Fibroblast of lung (primary cell): ENCODE data around the gene SDK2.

ENCODE experiments used
- EZH2 ChIP-seq: IDR thresholded peaks from 2 replicates; pipeline ENCODE4 v1.5.1; 2012; ENCODE audit warnings: low read length, control low read depth, mild to moderate bottlenecking; ENCODE audit errors: missing control alignments
- TF ChIP-seq, protein P1 (sequence below), 2 donors: IDR thresholded peaks in 1 of 2; conservative IDR thresholded peaks in 1 of 2; 1 replicate in 1 of 2; 2 replicates in 1 of 2; pipeline ENCODE4 v1.5.1; 2011 to 2012; ENCODE audit warnings: low read length in 2 of 2, control low read depth in 1 of 2, inconsistent platforms in 1 of 2, low read depth in 1 of 2, mild to moderate bottlenecking in 1 of 2

DNA sequence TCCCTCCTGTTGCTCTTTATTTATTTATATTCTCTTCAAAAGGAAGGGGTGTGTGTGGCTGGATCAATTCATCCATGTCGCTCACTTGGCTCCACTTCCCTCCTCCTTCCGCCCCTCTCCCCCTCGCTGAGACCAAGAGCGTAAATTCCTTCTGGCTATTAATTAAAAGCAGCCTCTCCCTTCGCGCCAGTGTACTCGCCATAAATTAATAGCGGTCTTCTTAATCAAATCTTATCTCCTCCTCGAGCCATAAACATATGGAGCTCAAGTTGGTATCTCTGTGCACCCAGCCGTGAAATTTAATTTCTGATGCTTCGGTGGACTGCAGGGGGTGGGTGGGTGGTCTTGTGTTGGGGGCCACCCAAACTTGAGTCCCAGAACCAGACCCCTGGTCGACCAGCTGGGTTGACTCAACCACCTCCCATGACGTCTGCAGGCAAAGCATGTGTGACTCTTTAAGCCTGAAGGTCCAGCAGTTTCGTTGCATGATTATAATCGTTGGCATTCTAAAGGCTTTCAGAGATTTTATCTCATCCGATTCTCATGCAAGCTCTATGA is 57.9 kb downstream of the SDK2 start:
- TF ChIP-seq, protein P1, sequence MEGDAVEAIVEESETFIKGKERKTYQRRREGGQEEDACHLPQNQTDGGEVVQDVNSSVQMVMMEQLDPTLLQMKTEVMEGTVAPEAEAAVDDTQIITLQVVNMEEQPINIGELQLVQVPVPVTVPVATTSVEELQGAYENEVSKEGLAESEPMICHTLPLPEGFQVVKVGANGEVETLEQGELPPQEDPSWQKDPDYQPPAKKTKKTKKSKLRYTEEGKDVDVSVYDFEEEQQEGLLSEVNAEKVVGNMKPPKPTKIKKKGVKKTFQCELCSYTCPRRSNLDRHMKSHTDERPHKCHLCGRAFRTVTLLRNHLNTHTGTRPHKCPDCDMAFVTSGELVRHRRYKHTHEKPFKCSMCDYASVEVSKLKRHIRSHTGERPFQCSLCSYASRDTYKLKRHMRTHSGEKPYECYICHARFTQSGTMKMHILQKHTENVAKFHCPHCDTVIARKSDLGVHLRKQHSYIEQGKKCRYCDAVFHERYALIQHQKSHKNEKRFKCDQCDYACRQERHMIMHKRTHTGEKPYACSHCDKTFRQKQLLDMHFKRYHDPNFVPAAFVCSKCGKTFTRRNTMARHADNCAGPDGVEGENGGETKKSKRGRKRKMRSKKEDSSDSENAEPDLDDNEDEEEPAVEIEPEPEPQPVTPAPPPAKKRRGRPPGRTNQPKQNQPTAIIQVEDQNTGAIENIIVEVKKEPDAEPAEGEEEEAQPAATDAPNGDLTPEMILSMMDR (conservative IDR thresholded peaks at IDR 0.05 in 1 of 2, IDR thresholded peaks at IDR 0.05 in 1 of 2; ENCODE audit: low read depth in 1 of 2, low read length in 2 of 2): no peak
- TF ChIP-seq EZH2: no peak
